Activated CD4-positive, alpha-beta T cell treated with anti-CD3 and anti-CD28 coated beads for 4 hours (primary cell): Measurements from ENCODE around the gene LRIG1.

ENCODE experiments used
- DNase-seq, 2 donors: peaks; one replicate each; pipeline ENCODE4 v3.0.0-alpha.2; 2020

LRIG1 gene

DNA sequence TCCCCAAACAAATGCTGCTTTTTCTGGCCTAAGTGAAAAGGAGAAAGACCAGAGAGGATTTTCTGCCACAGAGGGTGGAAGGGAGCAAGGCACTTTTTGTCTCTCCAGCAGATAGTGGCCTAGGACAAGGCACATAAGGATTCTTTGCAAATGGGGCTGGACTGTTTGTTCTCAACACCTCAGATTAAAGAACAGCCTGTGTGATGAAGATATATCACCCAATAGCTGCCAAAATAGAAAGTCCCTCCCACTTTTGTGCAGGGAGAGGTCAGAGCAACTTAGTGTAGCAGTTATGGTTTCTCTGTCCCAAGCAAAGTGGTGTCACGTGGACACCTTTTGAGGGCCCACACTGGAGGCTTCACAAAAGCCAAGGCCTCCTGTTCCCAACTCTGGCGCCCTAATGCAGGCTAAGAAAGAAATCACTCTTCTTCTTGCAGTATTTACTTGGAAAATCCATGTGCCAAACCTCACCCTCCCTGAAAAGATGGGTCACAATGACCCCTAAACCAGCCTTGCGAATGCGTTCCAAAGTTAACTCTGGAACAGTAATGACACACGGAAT, 84.9 kb downstream of the LRIG1 start:
- no peak for DNase-seq

DNA sequence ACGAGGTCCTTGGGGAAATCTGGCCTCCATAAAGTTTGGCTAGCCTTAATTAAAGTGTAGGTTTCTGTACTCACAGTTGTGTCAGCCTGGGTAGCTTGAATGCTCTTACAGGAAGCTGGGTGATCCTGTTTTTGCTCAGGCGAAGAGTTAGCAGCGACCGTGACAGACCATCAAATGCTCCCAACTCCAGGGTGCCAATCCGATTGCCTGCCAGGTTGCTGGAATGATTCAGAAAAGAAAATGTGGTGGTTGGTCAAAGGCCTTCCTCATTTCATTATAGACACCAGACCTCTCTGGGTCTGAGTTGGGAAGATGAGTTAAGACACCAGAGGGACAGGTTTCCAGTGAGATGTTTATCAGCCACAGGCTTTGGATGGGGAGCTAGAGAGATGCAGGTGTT, 86.0 kb downstream of the LRIG1 start:
- DNase-seq = no peak

DNA sequence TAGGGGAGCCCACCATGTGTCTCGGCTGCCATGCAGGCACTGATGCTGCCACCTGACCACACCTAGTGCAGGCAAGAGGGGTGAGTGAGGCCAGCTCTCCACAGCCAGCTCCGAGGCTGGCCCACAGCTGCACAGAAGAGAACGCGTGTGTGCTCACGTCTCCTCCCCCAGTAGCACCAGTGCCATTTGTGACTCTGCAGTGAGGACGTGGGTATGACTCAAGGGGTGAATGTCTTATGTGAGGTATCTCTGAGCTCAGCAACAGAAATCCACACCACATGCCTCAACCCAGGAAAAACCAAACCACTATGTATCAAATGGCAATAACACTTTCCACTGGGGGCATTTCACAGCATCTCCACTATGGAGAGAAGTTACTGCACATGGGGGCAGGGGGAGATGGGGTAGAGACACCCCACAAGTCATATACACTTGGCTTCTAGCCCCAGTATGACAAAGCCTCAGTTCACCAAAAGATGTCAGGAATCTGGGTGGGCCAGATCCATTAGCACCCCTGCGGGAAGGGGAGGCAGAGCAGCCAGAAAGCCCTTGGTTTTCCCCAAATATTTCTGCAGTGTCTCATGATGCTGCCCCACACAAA, 87.6 kb downstream of the LRIG1 start:
- no peak for DNase-seq

DNA sequence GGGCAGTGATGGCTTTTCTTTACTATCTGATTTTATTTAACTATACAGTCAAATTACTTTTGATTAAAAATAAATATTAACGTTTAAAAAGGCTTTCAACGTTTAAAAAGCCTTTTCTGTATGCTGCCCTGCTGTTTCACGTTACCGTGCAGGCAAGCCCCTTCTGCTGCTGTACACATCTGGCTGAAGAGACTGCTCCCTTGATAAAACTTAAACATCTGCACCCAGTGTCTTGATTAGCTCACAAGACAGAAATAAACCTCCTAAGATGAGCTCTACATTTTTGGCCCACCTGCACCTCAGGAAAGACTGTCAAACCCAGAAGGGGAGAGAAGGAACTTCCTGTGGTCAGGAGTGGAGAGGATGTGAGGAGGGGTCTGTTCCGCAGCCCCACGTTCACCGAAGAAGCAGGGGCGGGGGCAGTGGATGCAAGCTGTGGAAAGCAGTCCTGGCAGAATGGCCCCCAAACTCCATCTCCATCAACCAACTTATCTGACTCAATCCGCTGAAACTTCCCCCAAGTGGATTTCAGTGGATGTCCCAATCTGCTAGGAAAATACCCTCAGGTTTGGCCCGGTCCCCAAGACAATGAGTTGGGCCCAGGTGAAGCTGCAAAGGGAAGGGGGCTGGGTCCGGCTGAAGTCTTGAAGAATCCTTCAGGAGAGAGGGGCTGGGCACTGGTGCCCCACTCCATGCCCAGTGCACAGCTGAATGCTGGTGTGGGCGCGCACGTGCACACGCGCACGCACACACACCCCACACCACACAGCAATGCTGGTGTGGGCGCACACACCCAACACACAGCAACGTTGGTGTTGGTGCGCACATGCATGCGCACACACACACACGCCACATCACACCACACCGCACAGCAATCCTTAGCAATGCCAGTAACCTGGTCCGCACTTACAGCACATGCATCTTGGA, 88.6 kb downstream of the LRIG1 start:
- DNase-seq = no peak

DNA sequence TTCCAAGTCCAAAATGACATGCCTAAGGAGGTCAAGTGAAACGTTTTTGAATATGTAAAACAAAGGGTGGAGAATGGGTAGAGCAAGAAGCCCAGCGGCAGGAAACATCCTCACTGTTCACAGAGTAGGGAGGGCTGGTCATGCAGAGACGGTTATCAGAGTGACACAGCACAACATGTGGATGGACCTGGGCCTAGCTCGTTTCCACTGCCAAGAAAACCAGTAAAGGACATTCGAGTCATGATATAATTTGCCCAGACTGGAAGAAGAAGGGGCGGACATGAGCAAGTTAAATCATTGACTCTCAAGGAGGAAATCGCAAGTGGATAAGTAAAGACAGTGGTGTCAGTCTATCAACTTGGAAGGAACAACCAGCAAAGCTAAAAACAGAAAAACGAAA, 89.3 kb downstream of the LRIG1 start:
- no peak for DNase-seq

DNA sequence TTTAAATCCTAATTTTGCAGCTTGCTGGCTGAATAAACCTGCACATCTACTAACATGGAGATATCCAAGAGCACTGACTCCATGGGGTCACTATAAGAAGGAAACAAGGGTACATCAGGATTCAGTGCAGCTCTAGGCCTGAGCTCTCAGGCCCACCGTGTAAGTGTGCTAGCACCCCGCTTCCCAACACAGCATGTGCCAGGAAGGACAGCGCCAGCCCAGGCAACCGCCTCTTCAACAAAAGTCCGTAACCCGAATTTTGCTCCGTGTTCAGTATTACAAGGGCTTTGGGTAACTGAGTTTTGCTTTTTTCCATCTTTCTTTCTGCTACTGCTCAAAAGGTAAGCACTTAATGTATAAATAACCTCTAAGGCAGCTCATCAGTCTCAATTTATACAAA, 89.8 kb downstream of the LRIG1 start:
- no peak for DNase-seq

DNA sequence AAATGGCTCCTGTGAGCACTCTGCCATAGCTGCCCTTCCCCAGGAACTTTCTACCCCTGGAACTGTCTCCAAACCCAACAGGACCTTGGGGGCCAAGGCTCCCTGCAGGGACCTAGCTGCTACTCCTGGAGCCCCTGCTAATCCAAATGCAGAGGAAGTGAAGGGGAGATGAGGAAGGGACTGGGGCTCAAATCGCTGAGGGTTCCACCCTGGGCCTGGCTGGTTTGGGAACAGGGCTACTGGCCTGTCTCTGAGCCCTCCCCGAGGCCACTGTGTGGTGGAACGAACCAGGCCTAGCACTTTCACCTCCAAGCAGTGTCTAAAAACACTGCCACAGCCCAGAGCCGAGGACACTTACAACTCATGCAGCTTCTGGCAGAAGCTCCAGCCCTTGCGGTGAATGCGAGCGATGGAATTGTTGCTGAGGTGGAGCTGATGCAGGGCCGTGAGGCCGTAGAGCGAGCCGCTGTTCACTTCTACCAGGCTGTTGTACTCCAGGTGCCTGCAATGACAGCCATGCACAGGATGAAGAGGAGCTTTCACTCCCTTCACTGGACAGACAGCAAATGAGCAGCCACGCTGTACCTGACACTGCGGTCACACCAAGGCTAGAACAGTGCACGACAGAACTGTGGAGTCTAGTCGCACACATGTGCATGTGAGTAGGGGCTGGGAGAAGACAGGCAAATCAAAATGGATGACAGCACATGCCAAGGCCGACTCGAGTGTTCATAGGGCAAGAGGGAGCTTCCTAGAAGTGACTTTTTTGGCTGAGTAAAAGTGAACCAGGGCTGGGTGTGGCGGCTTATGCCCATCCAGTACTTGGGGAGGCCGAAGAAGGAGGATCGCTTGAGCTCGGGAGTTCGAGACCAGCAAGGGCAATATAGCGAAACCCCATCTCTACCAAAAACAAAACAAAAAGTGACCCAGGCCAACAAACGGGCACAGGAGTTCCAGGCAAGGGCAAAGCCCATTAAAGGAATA, 90.8 kb downstream of the LRIG1 start:
- DNase-seq = no peak

DNA sequence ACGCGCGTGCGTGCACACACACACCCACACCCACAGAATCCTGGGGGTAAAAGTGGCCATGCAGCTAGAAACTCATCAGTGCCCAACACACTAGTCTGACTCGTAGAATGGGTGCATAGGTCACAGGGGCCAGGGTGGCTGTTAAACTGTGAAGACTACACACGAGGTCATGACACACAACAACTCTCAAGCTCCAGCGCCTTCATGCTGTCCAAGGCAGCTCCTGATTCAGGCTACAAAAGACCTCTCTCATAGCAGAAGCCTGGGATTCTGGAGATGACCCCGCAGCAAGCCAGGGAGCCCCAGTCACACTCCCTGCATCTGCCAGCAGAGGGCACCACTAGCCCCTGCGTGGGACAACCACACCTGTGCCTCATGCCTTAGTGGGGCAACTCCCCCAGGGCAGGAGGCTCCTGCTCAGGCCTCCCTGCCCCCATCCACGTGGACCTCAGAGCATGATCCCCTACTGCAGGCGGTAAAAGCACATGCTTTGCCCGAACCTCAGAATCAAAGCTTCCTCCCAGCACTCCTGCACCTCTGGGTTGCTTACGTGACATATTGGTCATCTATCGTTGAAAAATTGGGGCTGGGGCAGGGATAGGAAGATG, 93.1 kb downstream of the LRIG1 start:
- peak; percentile 62 to 78 for DNase-seq

DNA sequence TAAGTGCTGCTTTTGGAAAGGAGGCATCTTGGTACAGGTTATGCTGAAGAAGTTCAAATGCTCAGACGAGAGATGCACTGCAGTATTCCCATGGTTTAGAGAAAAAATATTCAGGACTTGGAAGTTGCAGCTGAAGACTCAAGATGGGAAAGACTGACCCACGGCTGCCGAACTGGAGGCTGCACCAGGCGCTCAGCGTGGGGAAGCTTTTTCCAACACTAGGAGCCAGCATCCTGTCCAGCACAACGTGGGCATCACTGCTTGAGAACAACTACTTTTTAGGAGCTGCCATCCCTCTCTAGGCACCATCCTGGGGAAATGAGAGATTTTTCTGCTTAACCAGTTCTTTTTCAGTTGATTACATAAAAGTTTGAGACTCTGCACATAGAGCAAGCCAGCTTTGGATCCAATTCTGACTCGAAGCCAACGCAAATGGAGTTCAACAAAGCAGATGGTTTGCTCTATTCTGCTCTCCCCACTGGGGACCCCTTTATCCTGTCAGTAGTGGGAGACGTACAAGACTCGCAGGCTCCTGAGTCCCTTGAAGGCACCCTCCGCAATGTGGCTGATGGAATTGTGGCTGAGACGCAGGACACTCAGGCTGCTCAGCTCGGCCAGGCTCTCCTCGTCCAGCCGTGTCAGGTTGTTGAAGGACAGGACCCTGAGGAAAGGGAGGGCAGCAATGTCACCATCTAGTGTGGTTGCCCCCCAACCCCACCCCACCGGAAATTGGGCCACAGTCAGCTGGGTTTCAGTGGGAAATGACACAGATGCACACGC, 93.8 kb downstream of the LRIG1 start:
- no peak for DNase-seq

DNA sequence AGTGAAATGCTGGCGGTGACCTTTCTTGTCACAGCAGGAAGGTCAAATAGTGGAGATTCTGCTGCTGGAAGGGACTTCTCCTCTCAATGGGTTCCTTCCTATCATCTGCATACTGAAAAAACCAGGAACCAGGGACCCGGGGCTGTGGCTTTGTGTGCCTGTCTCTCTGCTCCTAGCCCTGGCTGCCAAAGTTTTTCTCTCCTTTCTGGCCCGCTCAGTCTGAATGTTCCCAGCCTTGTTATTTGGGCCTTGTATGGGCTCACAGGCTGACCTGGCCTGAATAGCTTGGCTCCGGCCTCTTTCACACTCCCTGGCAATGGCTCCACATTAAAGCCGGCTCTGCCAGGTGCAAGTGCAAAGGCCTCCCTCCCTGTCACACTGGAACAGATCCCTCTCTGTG, 94.7 kb downstream of the LRIG1 start:
- no peak for DNase-seq

DNA sequence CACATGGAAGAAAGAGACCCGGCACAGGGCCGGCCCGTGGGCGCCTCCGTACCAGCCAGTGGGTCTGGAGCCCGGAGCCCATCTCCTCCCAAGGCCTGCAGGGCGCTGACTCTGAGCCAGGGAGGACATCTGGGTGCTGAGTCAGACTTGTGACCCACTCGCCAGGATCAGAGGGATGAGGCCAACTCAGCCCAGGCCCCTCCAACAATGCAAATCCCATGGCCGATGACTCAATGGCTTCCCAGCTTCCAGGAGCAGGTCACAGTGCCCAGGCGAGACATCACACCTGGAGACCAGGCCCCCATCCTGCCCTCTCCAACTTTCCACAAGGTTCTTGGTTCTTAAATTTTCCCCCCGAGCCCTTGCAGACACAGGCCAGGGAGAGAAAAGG, 95.1 kb downstream of the LRIG1 start:
- DNase-seq = no peak

DNA sequence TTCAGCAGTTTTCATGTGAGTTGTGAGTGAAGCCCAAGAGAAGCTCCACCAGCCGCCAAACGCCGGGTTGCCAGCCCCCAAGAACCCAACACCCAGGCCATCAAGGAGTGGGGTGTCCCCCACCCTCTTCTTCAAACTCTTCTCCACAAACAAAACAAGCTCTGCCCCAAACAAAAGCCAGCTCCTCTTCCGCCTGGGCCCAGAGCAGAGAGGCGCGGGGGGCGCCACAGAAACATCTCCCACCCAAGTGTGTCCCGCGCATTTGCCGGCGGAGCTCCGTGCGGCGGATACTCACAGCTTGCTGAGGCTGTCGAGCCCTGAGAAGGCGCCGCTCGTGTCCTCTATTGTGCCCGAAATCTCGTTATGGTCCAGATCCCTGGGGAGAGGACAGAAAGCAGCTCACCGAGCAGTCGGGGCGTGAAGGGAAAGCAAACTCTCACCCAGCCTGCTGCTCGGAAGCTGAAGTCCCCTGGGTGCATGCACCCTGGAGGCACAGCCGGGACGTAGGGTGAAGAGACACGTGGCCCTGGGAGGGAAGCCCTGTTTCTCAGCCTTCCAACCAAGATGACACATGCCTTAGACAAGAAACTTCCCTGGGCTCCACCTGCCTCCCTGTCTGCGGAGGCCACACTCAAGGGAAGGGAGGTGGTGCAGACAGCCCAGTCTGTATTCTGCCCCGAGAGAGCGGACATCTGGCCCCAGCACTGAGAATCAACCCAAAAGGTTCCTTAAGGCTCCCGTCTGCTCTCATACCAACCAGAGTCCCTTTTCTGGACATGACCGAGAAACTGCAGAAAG, 95.7 kb downstream of the LRIG1 start:
- no peak for DNase-seq

DNA sequence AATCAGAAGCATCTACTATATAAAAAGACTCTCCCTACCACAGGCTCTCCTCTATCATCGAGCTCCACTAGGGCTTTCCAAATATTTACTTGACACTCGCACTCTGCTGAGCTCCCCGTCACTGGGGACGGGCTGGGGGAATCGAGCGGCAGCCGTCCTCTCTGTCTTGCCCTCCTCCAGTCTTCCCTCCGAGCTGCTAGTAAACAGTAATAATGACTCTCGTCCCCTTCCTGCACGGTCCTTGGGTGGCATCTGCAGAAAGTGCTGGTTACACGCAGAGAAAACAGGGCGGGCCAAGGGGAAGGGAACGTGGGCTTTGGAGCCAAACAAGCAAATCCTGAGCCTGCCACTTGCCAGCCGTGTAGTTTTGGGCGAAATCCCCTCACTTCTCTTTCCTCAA, 96.6 kb downstream of the LRIG1 start:
- no peak for DNase-seq

DNA sequence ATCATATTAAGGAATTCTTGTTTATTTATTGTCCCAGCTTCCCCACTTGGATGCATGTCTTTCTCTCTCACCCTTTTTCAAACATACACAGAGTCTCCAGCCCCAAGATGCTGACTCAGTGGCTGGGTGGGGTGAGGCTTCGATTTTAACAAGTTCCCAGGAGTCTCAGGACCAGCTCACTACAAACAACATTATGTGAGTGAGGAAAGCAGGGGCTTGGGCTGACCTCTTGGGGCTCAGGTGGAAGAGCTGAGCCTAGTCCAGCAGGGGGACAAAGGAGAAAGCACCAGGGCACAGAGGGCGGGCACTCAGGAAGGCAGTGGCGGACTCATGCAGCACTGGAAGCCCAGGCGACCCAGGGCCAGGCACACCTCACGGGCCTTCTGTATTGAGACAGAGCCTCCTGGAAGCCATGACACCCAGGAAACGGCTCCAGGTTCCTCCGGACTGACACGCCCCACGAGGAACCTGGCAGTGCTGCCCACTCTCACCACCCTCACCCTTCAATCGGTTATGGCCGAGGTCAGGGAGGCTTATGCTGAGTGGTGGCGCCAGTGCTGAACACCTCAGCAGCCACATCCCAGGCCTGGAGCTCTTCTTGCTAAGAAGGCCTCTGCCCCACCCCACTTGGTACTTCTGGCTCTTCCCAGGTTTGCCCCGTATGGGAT, 97.4 kb downstream of the LRIG1 start:
- no peak for DNase-seq

DNA sequence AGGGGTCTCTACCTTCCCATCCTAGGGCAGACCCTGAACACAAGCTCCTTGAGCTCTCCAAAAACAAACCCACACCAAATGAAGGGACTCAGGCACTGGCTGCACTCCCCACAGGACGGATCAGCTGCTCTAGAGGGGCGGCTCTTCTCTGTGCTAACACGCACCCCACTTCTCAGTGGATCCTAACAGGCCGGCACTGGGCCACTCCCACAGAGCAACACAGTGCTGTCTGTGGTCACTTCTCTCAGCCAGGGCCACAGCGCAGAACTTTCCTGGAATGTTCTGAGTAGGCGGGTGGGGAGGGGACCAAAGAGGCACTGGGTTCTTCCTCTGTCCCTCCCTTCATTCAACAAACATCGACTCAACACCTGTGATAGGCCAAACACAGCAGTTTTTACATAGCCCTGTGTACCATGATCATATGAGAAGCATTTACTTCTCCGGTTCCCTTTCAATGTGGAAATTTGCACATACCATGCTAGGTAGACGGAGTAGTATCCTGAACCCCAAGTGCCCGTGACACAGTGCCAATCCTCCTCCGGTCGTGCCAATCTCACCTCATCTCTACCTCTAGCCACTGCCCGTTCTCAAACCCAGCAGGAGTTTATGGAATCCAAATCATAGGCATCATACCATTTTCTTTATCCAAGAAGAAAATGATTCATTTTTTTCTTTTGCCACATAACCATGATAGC, 98.1 kb downstream of the LRIG1 start:
- no peak for DNase-seq

DNA sequence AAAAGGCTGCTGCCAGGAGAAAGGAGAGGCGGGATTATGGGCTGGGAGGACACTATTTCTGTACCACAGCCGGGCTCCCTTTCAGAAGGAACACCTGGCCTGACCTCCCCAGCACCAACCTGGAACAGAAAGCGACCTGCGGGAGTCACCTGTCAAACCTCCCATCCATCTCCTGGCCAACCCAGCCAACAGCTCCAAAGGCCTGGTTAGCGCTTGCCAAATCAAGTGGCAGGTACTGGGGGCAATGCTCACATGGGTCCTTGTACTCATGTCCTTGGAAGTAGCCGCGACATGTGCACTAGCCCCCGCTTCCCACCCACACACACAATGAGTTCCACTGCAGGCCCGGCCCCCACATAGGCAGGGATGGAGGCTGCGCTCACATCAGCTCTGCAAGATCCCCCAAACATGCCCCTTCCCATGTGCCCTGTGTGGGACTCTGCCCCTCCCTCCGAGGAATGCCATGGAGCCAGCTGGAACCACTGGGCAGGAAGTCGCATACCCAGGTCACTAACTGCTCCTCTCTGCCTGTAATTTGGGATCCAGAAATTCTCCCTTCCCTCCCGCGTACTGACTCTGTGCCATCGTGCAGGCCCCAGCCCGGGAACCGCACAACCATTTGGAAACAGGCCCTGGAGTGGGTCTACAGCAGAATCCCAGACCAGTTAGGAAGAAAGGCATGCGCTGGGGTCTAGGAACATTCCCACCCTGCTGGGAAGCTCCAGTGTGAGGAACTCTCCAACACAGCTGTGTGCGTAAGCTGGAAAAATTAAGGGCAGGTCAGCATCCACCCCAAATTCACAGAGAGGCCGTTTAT, 98.9 kb downstream of the LRIG1 start:
- DNase-seq = no peak

DNA sequence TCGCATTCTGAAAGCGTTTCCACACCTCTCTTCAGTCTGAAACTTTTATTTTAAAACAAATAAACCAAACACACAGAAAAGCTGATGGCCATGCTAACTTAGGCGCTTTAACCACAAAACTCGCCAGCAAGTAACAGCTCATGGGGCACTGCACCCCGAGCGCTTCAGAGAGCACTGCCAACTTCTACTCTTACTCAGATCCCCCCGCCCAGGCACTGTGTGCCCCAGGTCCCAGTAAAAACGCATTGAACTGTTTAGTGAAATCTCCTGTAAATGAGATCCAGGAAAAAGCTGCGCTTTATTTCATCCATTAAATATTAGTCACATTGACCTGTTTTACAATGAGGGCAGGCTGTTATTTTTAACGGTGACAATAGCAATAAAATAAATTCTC, 99.7 kb downstream of the LRIG1 start:
- DNase-seq = no peak

DNA sequence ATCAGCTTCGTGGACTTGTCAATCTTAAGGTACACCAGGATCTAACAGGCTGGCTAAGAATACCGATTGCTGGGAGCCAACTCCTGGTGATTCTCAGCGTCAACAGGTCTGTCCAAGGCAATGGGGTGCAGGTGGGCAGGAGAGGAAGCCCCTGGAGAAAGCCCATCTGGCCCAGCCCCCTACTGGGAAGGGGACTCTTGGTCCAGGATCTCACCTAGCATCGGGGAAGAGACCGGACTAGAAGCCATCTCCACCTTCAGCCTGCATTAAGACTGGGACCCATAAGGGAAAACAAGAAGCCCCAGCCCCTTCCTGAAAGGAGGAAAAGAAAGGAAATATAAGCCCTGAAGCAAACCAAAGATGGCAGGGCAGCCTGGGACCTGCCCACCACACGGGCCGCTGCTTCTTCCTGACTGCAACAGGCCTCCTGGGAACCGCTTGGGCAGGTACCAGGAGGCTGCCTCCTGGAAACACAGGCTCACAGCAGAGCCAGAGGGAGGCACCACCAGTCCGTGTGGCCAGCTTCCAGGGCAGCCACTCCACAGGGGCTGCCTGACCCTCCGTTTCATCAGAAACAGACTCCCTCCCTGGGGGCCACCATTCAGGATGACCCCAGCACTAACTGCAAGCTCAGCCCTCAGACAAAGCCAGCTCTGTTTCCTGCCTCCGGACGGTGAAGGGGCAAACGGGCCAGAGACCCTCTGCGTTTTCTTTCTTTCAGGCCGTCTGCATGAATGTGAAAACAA, 100.2 kb downstream of the LRIG1 start:
- DNase-seq = no peak
